Activated T-cell treated with anti-CD3 and anti-CD28 coated beads, Interleukin-2, amount 50 U/mL, for 1 hour (primary cell): ENCODE results near the gene KCNJ6.

Experiments
- DNase-seq: peaks from one replicate; pipeline ENCODE4 v3.0.0-alpha.2; 2020

Gene KCNJ6

GRCh38 chr21:37631319-37632117 lies 284.7 kb downstream of the KCNJ6 start:
- no peak for DNase-seq

DNA sequence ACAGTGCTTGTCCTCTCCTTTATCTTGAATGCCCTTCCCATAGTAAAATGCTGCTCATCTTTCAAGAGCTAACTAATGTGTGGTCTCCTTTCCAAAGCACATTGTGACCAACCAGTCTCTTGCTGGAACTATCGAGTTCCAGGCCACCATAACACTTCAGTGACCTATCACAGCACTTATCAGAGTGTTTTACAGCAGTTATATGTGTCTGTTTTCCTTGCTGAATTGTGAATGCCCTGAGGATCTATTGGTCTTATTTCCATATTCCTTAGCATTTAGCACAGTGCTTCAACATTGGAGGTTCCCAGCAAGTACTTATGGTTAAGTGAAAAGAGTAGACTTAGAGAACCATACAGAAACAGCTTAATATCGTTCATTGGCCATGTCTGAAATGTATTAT lies 285.4 kb downstream of the KCNJ6 start:
- DNase-seq = no peak

- DNase-seq = no peak
These were observed 287.9 kb downstream of the KCNJ6 start for GRCh38 chr21:37628362-37628761.

DNA sequence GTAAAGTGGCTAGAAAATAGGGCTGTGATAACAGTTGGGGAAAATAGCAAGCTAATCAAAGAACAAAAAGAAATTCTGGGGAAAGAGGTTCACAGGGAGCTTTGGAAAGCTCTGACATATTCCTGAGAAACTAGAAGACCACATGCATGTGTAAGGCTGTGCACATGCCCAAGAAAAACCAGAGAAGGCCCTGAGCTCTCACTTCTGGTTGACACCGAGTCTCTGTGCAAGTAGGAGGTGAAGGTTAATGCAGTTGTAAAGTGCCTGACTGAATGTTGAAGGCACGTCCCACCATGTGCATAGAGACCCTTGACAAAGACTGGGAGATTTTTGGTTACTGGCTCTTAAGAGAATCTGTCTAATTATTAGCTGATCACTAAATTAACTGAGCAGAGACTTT lies 288.7 kb downstream of the KCNJ6 start:
- DNase-seq = no peak

DNA sequence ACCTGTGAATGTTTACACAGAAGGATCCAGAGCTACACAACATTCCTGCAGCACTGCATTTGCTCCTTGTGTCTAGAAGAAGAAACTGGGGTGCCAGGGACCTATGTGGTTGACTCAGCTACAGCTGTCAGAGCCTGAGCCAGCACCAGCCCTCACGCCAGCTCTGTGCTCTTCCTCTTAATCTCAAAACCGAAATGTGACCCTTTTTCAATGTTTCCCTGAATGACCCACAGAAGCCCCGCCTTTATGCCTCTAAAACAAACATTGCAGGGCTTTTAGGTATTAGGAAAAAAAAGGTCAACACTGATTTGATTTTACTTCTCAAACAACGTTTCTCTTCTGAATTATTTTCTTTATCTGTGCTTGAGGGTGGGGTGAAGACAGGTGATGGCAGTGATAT lies 289.2 kb downstream of the KCNJ6 start:
- no peak for DNase-seq

DNA sequence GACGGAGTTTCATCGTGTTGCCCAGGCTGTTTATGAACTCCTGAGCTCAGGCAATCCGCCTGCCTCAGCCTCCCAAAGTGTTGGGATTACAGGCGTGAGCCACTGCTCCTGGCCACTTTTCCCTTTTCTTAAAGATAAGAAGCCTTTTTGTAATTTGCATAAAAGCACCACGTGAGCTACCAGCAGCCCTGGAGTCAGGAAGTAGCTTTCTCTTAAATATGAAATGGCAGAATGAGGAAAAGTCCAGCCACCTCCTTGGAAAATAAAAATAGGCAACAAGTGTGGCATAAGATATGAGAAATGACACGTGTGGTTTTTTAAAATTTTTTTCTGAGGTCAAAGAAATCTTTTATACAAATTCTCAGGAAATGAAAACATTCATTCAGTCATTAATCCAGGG lies 289.9 kb downstream of the KCNJ6 start:
- no peak for DNase-seq

DNA sequence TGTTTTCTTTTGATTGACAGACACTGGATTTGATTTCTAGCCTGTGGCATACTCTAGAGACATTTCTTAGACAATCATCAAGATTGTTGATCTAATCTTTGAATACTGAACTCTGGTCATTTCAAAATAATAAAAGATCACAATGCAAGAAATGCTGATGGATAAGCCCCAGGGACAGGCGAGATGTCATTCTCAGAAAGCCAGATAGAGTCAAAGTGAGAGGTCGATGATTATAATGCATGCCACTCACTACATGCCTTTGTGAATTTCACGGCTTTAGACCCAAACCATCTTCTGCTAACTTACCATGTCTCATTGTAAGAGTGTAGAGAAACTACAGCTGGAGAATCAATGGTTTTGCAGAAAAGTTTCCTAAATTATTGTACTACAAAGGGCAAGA lies 292.6 kb downstream of the KCNJ6 start:
- DNase-seq = no peak

DNA sequence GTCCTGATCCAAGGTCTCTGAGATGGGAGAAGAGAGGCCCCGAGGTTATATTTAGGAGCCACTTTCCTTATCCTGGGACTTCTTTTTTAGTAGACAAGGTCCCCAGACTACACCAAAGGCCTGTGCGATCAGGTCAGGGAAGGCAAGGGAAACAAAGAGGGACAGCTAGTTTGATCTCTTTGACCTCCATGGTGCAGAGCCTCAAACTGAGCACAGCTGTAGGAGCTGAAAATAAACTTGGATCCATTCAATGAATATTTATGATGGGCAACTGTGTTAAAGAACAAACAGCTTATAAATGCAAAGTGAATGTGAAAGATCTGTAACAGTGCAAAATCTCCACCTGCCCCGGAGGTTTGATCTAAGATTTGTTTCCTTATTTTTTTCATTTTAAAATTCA lies 293.1 kb downstream of the KCNJ6 start:
- DNase-seq = no peak

DNA sequence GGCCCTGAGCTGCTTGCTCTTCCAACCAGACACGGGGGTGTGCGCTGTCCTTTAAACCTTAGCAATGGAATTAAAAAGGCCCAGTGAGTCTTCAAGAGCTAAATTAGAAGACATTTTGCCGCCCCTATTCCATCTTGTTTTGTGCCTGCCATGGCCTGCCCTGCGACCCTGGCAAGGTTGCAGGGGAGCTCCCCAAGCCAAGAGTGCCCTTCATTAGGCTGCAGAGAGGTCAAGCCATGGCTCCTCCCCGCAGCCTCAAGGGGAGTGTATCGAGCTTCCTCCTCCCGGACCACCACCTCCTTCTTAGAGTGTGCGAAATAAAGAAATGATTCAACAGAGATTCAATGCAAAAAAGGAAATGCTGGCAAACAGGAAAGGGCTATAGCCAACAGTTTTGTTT lies 293.5 kb downstream of the KCNJ6 start:
- DNase-seq = no peak

DNA sequence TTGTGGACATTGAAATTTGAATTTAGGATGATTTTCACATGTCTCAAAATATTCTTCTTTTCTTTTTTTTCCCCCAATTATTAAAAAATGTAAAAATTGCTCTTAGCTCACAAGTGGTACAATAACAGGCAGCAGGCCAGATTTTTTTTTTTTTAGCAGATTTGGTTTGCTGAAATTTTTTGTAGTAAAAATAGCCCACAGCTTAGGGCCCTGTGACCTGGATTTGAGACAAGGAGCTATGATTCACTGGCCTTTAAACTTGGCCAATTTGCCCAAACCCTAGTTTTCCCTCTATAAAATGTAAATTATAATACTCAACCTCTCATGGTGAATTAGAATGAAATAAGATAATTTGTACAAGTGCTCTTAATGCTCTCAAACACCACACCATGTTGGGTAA lies 295.9 kb downstream of the KCNJ6 start:
- DNase-seq = no peak

DNA sequence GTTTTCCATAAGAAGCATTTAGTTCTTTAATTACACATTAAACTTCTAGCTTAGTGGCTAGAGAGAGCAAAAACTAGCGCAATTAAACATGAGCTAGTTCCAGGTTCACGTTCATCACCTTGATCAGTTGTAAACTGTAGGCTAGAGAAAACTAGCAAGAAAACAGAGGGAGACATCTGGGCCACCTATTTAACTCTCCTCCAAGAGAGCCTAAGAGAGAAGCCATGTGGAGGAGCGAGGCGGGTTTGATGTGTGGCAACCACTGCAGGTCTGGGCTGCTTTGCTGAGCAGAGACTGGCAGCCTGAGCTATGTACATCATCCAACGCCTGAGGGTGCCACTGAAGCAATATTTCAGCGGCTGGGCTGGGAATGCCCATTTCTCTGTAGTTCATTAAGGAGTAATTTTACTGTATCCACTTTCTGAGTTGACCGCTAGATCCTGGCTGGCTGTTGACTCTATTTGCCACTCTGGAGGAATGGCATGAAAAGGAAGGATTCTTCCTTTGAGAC lies 296.7 kb downstream of the KCNJ6 start:
- DNase-seq = no peak

DNA sequence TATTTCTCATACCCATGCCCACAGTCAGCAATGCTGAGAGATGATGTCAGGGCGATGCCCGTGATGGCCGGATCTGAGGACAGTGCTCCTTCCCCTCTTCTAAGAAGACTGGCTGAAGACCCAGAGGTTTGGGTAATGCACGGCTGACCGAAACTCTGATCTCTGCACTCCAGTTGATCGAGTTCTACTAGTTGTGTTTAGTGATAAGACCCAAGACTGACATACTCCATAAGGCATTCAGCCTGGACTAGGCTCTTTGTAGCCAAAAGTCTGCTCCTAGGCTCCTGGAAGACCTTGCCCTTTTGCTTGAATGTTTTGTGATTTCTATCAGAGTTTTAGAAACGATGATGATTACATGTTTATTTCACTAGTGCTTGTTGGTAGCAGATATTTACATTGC lies 298.2 kb downstream of the KCNJ6 start:
- no peak for DNase-seq

DNA sequence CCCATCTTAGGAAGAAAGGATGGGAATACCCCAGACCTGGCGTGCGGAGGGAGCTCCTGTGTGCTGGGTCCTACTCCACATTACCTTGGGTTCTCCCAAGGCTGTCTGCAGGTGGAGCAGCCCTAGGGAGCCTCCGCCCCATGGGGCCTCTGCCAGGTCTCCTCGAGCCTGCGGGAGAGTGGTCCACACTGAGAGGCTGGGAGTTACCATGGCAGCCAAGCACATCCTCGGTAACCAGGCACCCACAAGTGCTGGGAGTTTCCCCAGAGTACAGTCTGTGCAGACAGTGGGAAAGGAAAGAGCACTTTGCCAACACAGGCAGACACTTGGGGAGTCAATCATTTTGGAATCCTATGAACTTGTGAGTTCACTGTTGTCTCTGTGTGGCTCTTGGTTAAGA lies 300.3 kb downstream of the KCNJ6 start:
- no peak for DNase-seq

DNA sequence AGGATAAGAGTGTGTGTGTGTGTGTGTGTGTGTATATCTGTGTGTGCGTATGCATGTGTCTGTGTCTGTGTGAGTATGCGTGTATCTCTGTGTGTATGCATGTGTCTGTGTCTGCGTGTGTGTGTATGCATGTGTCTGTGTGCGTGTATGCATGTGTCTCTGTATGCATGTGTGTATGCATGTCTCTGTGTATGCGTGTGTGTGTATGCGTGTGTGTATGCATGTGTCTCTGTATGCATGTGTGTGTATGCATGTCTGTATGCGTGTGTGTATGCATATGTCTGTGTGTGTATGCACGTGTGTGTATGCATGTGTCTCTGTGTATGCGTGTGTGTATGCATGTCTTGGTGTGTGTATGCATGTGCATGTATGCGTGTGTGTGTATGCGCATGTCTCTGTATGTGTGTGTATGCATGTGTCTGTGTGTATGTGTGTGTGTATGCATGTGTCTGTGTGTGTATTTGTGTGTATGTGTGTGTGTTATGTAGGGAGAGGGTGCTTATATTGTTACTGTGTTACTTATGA lies 301.8 kb downstream of the KCNJ6 start:
- DNase-seq = no peak

DNA sequence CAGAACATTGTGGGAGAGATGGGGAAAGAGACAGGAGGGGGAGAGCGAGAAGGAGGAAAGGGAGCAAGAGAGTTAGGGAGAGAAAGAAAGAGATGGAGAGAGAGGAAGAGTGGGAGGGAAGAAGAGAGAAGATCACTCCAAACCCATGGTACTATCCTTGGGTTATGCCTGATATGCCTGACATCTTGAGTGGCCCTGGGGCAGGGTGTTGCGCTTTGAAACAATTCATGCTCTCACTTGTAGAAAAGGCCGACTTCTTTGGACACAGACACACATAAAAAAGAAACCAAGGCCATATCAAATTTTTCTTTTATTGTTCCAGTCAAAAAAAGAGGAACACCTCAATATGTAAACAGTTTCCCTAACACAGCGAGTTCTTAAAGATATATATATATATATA lies 309.2 kb downstream of the KCNJ6 start:
- DNase-seq = no peak

DNA sequence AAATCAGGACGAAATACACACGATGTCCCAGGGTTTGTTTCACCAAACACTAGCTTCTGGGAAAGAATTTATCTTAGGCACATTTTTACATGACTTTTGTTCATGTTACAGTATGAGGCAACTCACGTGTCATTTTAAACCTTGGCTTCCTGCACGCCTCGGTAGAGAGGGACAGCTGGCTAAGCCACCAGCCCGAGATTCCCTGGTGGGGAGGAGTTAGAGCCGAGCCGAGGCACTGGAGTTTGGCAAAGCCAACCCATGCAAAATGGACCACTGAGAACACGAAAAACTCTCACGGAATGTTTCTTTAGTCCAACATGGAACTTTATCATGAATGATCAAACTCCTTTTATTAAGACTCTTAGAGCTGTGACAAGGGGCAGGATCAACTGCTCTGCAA lies 309.7 kb downstream of the KCNJ6 start:
- no peak for DNase-seq

DNA sequence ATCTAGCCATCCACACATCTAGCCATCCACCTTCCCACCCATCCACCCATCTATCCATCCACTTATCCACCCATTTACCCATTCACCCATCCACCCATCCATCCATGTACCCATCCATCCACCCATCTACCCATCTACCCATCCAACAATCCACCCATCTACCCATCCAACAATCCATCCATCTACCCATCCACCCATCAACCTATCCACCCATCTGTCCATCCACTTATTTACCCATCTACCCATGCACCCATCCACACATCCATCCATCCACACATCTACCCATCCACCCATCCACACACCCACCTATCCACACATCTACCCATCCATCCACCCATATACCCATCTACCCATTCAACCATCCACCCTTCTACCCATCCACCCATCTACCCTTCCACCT lies 311.3 kb downstream of the KCNJ6 start:
- no peak for DNase-seq

GRCh38 chr21:37603129-37603528 lies 313.1 kb downstream of the KCNJ6 start:
- no peak for DNase-seq

GRCh38 chr21:37601915-37602314 lies 314.3 kb downstream of the KCNJ6 start:
- no peak for DNase-seq

- no peak for DNase-seq
These were observed 315.2 kb downstream of the KCNJ6 start for GRCh38 chr21:37601027-37601426.

GRCh38 chr21:37595944-37596343 lies 320.3 kb downstream of the KCNJ6 start:
- DNase-seq = no peak

- DNase-seq = no peak
These were observed 321.7 kb downstream of the KCNJ6 start for GRCh38 chr21:37594472-37594951.

DNA sequence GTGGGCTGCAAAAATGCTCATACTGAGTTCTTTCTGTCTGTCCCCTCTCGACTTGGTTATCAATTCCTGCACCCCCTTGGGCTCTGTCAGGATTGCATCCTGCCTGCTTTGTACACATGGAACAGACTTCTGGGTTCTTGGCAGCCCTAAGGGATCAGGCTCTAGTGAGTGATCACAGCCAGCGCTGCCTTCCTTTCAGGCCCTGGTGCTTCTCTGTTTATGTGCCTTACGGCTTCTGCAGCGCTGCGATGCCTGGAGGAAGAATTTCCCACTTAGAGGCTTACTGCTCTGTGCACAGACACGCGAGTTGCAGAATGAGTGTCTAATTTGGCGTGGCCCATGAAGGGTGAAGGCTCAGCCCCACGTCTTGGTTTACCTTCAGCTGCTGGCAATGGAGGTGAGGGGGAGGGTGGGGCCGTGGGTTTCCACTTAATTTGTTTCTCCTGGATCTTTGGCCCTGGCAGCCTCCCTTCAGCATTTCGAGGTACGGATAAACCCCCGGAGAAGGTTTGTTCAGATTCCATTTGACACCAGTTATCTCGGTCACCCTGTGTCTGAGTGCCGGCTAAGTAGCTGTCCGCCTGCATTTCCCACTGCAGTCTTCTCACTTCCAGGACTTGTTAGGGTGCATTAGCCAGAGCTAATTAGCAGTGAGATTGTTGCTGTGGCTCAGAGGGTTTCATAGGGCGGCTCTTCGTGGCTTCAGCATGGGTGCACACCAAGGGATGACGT lies 322.4 kb downstream of the KCNJ6 start:
- no peak for DNase-seq

DNA sequence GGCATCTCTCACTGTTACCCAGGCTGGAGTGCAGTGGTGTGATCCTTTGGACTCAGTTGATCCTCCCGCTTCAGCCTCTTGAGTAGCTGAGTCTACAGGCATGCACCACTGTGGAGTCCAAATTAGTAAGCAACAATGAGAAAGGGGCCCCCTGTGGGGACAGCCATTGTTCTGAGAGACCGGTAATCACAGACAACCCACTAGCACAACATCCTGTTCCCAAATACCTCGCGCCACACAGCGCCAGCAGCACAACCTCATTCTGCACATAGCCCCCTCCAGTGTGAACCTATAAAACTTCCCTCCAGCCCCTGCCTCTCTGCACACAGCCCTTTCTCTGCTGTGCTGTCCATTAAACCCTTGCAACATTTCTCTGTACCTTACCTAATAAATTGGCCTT lies 323.2 kb downstream of the KCNJ6 start:
- DNase-seq = no peak
